ENCODE measurements around the gene DSP.

DSP gene

DNA sequence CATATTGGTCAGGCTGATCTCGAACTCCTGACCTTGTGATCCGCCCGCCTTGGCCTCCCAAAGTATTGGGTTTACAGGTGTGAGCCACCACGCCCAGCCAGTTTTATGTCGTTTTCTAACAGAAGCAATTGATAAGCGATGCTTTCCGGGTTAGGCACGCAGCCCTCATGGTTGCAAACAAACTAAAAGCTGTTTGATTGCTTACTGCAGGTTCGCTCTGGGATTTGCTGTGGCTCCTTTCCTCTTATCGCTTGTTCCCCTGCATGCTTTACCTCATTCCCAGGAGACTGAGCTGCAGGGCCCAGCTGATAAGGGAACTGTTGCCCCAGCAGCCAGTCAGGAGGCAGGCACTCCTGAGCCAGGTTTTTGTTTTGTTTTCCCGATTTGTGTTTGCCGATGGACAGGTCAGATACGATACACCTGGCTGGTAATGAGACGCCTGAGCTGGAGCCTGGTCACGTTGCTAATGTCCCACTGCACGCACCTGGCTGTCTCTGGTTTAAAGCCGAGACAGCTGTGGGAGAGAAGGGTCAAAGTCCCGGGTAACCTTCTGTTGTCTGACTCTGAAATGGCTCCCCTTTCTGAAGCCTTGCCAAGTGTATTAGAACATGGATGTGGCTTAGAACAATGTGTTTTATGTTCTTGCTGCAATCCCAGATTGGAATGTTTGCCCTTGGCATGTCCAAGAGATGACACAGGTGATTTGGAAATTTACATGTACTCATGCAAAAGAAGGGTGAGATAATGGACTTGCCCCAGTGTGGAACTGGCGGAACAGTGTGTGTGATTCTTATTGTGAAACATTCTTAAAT lies 19.9 kb downstream of the DSP start:
- peak; percentile 80 for DNase-seq

DNA sequence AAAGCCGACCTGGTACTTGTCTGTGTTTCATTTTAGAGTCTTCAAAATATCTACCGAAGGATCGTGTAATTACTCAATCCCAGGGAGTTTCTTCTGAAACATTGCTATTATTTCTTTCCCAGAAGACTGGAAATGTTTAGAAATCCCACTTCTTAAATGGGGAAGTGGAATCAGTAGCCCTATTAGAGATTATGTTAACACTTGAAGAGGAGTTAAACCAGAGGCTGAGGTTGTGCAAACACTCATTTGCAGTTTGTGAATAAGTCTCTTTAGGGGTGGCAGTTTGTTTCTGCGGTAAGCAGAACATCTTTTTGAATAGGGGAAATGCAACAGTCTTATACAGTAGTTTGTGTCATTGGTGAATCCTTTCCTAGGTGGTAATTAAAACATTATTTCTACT lies 21.3 kb downstream of the DSP start:
- DNase-seq: no peak

DNA sequence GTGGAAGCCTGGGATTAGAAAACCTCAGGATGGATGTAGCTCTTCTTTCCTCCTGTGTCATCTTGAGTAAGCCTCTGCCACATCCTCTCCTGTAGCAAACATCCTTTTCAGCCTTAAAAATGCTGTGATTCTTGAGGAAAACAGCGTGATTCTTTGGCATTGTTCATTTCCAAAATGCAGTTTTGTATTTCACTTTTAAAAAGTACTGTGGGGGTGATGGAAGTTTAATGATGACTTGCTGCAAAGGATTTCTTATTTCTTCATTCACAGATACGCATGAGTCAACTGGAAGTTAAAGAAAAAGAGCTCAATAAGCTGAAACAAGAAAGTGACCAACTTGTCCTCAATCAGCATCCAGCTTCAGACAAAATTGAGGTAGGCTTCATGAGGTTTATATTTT lies 24.6 kb downstream of the DSP start:
- DNase-seq: no peak

DNA sequence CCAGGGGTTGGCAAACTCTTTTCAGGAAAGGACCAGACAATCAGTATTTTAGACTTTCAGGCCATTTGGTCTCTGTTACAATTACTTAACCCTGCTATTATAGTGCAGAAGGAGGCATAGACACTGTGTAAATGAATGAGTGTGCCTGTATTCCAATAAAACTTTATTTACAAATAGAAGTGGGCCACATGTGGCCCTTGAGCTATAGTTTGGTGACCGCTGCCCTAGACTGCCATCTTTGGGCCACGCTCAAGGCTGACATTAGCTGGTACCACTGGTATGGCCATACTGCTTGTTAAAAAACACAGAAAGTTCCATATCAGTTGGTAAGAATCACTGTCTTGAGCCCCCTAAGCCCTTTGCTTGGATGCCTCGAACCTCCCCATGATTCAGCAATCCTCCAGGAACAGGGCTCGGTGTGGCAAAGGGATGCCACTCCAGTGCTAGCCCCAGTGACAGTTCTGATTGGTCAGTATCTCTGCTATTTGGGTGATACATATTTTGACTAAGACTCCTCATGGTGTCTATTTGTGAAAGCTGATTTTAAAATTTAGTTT lies 25.2 kb downstream of the DSP start:
- no peak for DNase-seq

DNA sequence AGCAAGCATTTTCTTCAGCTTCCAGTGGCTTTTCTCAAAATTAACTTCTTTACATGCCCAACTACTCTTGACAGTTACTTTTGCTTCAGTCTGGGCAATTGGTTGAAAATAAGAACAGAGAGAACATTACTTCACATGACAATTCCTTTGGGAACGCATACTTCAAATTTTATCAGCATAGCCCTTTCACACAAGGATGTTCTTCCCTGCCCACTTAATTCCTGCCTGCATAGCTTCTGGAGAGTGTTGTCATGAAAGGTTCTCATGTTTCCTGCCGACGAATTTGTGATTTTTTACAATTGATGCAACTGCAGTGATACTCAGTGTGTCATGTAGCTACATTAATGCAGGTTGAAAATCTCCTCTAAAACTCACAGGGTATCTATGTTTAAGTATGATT lies 26.6 kb downstream of the DSP start:
- DNase-seq: no peak

DNA sequence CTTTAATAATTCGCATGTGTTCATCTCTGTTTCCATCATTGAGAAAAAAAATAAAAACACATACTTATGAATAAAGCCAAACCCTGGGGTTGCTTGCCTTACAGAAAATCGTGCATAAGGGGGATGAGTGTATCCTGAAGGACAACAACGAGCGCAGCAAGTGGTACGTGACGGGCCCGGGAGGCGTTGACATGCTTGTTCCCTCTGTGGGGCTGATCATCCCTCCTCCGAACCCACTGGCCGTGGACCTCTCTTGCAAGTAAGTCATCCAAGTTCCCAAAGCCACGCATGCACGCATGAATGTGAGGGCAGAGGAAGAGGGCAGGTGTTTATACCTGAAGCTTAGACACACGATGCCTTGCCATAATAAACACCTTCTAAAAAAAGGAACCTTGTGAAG lies 27.6 kb downstream of the DSP start:
- no peak for DNase-seq

DNA sequence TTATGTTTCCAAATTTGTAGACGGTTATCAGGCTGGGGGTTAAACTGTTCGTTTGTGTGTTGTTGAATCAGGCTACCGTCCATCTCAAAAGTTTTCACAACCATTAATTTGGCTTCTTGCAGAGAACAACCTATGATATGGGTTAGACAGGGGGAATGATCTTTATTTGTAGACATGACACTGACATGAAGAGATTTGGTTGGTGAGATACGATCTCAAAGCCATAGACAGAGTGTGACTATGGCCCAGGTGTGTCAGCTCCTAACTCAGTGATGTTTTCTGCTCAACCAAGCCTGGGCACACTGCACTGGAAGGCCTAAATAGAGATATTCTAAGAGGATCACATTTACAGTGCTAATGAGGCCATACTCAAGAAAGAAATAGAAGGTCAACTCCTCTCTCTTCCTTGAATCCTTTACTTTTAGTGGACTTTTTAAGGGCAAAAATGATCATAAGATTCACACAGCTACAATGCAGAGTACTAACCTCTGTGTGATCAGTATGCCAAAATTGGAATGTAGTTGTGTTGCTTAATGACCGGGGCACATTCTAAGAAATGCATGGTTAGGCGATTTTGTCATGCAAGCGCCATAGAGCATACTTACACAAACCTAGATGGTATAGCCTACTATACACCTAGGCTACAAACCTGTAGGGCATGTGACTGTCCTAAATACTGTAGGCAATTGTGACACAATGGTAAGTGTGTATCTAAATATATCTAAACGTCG lies 30.9 kb downstream of the DSP start:
- no peak for DNase-seq

DNA sequence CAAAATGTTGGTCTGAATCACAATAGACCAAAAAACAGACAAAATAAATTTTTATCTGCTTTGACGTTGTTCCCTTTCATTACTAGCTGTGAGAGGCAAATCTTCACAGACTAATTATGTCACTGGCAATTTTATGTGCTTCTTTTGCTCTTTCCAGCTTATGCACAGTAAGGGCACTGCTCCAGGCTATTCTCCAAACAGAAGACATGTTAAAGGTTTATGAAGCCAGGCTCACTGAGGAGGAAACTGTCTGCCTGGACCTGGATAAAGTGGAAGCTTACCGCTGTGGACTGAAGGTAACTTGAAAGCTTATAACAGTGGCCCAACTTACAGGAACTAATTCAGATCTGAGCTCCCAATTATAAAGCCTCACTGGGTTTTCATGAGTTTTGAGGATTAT lies 33.0 kb downstream of the DSP start:
- no peak for DNase-seq

DNA sequence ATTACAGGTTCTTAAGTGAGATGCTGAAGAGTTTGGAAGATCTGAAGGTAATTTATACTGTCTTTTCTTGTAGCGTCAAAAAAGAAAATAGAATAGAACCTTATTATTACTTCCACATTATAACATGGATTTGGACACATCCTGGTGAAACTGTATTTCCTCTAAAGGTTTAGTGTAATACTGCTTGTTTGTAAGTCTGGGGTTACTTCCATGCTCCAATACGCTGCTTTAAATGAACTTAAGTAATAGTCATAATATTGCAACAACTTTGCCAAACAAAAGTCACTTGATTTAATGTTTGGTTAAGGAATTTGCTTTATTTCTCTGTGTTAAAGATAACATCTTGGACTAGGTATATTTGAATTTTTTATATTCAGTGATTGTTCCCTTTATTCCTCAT lies 37.0 kb downstream of the DSP start:
- no peak for DNase-seq

DNA sequence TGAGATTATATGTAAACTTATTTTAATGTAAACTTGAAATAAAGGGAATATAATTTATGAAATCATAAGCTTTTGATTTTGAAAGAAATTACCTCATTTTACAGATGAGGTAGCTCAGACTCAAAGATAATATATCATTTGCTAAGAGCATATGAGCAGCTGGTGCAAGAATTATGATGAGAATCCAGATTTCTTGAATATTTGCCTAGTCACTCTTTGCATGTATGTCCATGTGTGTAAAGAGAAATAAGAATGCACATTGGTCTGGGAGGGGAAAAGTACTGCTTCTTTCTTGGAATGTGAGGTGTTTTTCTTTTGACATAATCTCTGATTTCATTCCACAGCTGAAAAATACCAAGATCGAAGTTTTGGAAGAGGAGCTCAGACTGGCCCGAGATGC lies 37.5 kb downstream of the DSP start:
- no peak for DNase-seq

DNA sequence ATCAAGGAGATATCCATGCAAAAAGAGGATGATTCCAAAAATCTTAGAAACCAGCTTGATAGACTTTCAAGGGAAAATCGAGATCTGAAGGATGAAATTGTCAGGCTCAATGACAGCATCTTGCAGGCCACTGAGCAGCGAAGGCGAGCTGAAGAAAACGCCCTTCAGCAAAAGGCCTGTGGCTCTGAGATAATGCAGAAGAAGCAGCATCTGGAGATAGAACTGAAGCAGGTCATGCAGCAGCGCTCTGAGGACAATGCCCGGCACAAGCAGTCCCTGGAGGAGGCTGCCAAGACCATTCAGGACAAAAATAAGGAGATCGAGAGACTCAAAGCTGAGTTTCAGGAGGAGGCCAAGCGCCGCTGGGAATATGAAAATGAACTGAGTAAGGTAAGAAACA lies 38.4 kb downstream of the DSP start:
- no peak for DNase-seq

DNA sequence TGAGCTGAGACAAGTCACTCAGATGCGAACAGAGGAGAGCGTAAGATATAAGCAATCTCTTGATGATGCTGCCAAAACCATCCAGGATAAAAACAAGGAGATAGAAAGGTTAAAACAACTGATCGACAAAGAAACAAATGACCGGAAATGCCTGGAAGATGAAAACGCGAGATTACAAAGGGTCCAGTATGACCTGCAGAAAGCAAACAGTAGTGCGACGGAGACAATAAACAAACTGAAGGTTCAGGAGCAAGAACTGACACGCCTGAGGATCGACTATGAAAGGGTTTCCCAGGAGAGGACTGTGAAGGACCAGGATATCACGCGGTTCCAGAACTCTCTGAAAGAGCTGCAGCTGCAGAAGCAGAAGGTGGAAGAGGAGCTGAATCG lies 39.1 kb downstream of the DSP start:
- no peak for DNase-seq

DNA sequence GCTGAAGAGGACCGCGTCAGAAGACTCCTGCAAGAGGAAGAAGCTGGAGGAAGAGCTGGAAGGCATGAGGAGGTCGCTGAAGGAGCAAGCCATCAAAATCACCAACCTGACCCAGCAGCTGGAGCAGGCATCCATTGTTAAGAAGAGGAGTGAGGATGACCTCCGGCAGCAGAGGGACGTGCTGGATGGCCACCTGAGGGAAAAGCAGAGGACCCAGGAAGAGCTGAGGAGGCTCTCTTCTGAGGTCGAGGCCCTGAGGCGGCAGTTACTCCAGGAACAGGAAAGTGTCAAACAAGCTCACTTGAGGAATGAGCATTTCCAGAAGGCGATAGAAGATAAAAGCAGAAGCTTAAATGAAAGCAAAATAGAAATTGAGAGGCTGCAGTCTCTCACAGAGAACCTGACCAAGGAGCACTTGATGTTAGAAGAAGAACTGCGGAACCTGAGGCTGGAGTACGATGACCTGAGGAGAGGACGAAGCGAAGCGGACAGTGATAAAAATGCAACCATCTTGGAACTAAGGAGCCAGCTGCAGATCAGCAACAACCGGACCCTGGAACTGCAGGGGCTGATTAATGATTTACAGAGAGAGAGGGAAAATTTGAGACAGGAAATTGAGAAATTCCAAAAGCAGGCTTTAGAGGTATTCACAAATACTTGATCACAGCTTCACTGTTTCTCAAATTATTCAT lies 39.6 kb downstream of the DSP start:
- no peak for DNase-seq

DNA sequence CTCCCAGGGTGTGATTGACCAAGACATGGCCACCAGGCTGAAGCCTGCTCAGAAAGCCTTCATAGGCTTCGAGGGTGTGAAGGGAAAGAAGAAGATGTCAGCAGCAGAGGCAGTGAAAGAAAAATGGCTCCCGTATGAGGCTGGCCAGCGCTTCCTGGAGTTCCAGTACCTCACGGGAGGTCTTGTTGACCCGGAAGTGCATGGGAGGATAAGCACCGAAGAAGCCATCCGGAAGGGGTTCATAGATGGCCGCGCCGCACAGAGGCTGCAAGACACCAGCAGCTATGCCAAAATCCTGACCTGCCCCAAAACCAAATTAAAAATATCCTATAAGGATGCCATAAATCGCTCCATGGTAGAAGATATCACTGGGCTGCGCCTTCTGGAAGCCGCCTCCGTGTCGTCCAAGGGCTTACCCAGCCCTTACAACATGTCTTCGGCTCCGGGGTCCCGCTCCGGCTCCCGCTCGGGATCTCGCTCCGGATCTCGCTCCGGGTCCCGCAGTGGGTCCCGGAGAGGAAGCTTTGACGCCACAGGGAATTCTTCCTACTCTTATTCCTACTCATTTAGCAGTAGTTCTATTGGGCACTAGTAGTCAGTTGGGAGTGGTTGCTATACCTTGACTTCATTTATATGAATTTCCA lies 43.9 kb downstream of the DSP start:
- no peak for DNase-seq

DNA sequence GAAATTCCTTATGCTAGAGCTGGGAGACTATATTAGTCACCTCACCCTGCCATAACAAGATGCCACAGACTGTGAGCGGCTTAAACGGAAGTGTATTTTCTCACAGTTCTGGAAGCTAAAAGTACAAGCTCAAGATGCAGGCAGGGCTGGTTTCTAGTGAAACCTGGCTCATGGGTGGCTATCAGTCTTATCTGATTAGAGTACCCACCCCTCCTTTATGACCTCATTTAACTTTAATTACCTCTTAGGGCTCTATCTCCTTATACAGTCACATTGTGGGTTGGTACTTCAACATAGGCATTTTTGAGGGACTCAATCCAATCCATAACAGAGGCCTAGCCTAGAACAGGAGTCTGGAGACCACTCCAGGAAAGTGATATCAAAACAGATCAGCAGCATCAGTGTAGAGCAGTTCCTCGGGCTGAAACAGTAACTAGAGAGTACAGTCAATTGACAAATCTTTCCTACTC lies 46.2 kb downstream of the DSP start:
- no peak for DNase-seq

DNA sequence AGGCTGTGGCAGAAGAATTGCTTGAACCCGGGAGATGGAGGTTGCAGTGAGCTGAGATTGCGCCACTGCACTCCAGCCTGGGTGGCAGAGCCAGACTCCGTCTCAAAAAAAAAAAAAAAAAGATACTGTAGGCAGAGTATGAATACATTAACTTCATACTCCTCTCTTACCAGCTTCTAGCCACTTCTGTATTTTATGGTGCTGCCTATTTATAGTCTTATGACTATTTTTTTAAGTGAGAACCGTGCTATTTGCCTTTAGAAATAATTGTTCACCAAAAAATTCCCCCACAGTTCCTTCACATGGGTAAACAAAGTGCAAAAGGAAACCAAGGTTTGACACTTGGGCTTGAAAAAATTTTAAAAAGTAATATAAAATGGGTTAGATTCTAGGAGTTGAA lies 47.0 kb downstream of the DSP start:
- DNase-seq: no peak

DNA sequence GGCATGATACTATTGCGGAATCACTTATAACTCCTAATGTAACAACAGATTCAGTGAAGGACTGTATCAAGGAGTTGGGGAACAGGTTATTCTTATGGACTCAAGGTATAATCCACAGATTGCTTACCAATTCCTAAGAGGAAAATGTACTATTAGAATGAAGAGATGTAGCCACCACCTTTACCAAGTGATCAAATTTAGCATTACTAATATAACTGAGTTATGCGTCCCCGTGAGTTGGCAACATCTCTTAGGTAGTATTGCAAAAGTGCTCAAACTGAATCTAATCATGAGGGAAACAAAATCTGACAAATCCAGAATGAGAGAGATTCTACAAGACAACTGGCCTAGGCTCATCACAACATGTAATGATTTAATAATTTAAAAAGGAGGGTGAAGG lies 47.8 kb downstream of the DSP start:
- no peak for DNase-seq

DNA sequence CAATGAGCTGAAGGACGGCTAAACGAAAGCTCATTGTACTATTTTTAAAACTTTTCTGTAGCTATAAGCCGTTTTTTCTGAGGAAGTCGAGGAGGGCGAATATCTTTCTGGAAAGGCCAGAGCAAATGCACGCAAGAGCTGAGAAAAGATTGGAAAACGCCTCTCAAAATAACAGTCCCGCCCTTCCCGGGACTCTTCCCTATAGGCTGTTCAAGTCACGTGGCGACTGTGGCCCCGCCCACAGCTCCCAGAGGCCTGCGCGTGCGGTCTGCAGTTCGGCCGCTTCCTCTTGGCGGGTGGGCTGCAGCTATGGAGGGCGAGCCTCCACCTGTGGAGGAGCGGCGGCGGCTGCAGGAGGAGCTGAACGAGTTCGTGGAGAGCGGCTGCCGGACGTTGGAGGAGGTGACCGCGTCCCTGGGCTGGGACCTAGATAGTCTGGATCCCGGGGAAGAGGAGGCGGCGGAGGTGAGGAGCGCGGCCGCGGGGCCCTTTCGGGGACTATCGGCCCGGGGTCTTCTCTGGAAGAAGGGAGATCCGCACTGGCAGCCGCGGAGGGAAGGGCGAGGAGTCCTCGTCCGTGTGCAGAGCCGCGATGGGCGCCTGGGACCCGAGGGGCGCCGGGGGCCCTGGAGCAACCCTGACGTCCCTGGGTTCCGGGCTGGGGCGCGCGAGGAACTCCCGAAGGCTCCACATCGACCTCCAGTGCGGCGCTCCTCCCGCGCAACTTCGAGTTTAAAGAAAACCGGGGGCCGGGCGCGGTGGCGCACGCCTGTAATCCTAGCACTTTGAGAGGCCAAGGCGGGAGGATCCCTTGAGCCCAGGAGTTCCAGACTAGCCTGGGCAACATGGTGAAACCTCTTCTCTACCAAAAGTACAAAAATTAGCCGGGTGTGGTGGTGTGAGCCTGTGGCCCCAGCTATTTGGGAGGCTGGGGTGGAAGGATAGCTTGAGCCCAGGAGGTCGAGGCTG lies 48.8 kb downstream of the DSP start, which contains the start of gene SNRNP48:
Gene SNRNP48 (plus strand): TSS at position 250 of the 969 bp plus-strand sequence. CDS start 60 bp downstream, at position 310.
- DNase-seq: peak; percentile 82

DNA sequence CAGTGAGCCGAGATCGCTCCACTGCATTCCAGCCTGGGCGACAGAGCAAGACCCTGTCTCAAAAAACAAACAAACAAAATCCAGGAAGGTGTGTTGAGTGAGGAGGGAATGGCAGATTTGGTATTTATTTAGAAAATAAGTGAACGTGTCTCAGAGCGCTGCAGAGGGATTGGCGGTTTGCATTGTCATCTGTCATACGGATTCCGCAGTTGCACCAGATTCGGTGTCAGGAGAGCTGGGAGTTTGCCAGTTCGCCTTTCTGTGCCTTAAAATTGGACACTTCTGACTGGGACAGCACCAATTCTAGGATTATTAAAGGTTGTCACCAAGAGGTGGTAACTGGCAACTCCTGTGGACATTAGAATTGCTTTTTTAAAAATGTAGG lies 49.4 kb downstream of the DSP start:
- DNase-seq: no peak

DNA sequence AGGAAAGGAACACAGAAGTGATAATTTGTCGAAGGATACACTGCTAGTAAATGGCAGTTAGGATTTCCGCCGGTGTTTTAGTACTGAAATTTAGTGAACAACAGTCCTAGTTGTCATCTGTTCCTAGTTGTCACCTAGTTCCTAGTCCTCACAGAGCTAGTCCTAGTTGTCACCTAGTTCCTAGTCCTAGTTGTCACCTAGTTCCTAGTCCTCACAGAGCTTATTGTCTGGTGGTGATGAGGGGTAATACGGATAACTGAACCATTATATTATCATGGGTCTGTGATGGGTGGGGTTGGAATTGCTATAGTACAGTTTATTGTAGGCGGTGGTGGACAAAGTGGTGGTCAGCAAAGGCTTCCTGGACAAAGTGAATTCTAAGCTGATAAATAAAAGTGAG lies 50.3 kb downstream of the DSP start:
- DNase-seq: no peak

DNA sequence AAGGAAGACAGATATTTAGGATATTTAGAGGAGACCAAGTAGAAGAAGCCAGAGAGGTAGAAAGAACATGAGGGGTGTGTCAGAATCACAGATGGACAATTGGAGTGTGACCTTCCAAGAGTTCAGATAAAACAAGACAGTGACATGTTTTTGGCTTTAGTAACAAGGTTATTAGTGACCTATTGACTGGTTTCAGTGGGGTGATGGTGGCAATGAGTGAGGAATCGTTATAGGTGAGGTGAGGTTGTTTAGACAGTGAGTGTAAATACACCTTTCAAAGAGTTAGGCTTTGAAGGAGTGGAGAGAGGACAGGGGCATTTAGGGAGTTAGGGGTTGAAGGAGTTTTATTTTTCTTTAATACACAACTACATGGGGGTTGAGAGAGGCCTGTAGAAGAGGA lies 51.8 kb downstream of the DSP start:
- no peak for DNase-seq
